HepG2 (cell line): ENCODE results near the gene TRIM5. TPM values are rescaled to one million over a fixed set of nuclear protein-coding genes. Genes with fewer than 3 reads are reported as not detected.
A peak's percentile ranks its signal among the peaks of the same experiment; 100 is the strongest.

Experiments used
- AKNA ChIP-seq: sonication (generic); formaldehyde crosslinking; IDR thresholded peaks from 2 replicates; pipeline ENCODE4 v1.4.0; 2020; ENCODE audit warnings: missing genetic modification reagents, borderline replicate concordance
- ATM ChIP-seq: fragments of 450-650 bp; IDR thresholded peaks from 2 replicates; pipeline ENCODE4 v1.7.1; 2017; ENCODE audit warnings: mild to moderate bottlenecking, borderline replicate concordance
- ERF ChIP-seq: IDR thresholded peaks from 2 replicates; pipeline ENCODE4 v1.6.1; 2018; ENCODE audit warnings: missing biosample characterization, missing genetic modification reagents
- GFI1 ChIP-seq: sonication (generic); formaldehyde crosslinking; IDR thresholded peaks from 2 replicates; pipeline ENCODE4 v1.5.0; 2020; ENCODE audit warnings: missing genetic modification reagents, mild to moderate bottlenecking, borderline replicate concordance
- HNF1B ChIP-seq: sonication (generic); formaldehyde crosslinking; IDR thresholded peaks from 2 replicates; pipeline ENCODE4 v1.5.1; 2020; ENCODE audit warnings: mild to moderate bottlenecking, moderate library complexity, missing genetic modification reagents
- HOMEZ ChIP-seq: IDR thresholded peaks from 2 replicates; pipeline ENCODE4 v1.6.1; 2016; ENCODE audit warnings: low read depth
- LRRFIP1 ChIP-seq: sonication (generic); formaldehyde crosslinking; conservative IDR thresholded peaks from 2 replicates; pipeline ENCODE4 v1.4.0; 2020; ENCODE audit warnings: missing genetic modification reagents
- MTA1 ChIP-seq: sonication (generic); formaldehyde crosslinking; IDR thresholded peaks from 2 replicates; pipeline ENCODE4 v1.4.0; 2020; ENCODE audit warnings: missing genetic modification reagents, mild to moderate bottlenecking, borderline replicate concordance
- POLR2A ChIP-seq, 2 experiments: IDR thresholded peaks; 2 replicates each; pipeline ENCODE4 v1.6.1; 2011; ENCODE audit warnings: low read depth in 2 of 2, low read length in 2 of 2, mild to moderate bottlenecking in 1 of 2, moderate library complexity in 1 of 2; ENCODE audit not compliant: insufficient read depth in 1 of 2
- RFX5 ChIP-seq: IDR thresholded peaks from 2 replicates; pipeline ENCODE4 v1.6.1; 2011; ENCODE audit warnings: low read depth, low read length, improper control_type of control experiment
- SSRP1 ChIP-seq: IDR thresholded peaks from 2 replicates; pipeline ENCODE4 v1.6.1; 2016; ENCODE audit warnings: control low read depth
- TRIM22 ChIP-seq: fragments of 450-650 bp; IDR thresholded peaks from 2 replicates; pipeline ENCODE4 v1.6.1; 2017
- ZFYVE20 ChIP-seq: sonication (generic); formaldehyde crosslinking; IDR thresholded peaks from 2 replicates; pipeline ENCODE4 v1.8.0; 2023; ENCODE audit warnings: low read depth, mild to moderate bottlenecking, moderate library complexity, missing genetic modification reagents, borderline replicate concordance
- ZNF30 ChIP-seq: sonication (generic); formaldehyde crosslinking; IDR thresholded peaks from 2 replicates; pipeline ENCODE4 v1.5.0; 2020; ENCODE audit warnings: mild to moderate bottlenecking, missing genetic modification reagents
- ZNF674 ChIP-seq: sonication (generic); formaldehyde crosslinking; IDR thresholded peaks from 2 replicates; pipeline ENCODE4 v1.5.0; 2020; ENCODE audit warnings: low read depth, mild to moderate bottlenecking, missing genetic modification reagents
- ZNF816 ChIP-seq: sonication (generic); formaldehyde crosslinking; IDR thresholded peaks from 2 replicates; pipeline ENCODE4 v1.8.0; 2022; ENCODE audit warnings: missing genetic modification reagents, mild to moderate bottlenecking, borderline replicate concordance
- ZZZ3 ChIP-seq: sonication (generic); formaldehyde crosslinking; IDR thresholded peaks from 2 replicates; pipeline ENCODE4 v1.4.0; 2020; ENCODE audit warnings: missing genetic modification reagents, mild to moderate bottlenecking, borderline replicate concordance
- polyA plus RNA-seq, 8 experiments: library from polyadenylated mRNA; depleted of rRNA in 3 of 8; stranded (reverse) in 7 of 8; unstranded in 1 of 8; fragments of >200 nt; fragmentation: Illumina TruSeq in 4 of 8; extraction: Trizol in 4 of 8; gene quantifications; 2 replicates each; pipeline versions ENCODE4 v1.2.1 to v1.2.3, GENCODE V29; 2011 to 2016; ENCODE audit warnings: low read depth in 4 of 8, missing spikeins in 1 of 8, mixed read lengths in 1 of 8; ENCODE audit not compliant: insufficient read depth in 1 of 8
- total RNA-seq, 5 experiments: library from RNA; depleted of rRNA; stranded (reverse); fragments of >200 nt; fragmentation: Illumina TruSeq; extraction: Trizol; gene quantifications; 2 replicates each; pipeline ENCODE4 v1.2.3, GENCODE V29; 2016; ENCODE audit warnings: low read depth in 1 of 5

The TRIM5 gene
- total and polyA plus RNA-seq, 2 of the 13 experiments (the other 11 are each of a cell fraction or from before 2014, with no cell fraction given), result 7.8 to 13.1 TPM

GRCh38 chr11:5684646-5685362 lies at the start of gene TRIM5 (continued):
- TF ChIP-seq ZFYVE20, result no peak
- TF ChIP-seq ZNF30 (CRISPR knock-in tag), result no peak
- TF ChIP-seq RFX5, result peak; percentile 65; the same call in 1 of the 2 replicates
- TF ChIP-seq LRRFIP1, result no peak
- TF ChIP-seq POLR2A (IDR thresholded peaks at IDR 0.05; ENCODE audit: insufficient read depth in 1 of 2, low read depth in 2 of 2, low read length in 2 of 2), result peak; percentile 73 to 74; a peak in 3 of 4 replicates
- no peak for TF ChIP-seq ZNF674 (CRISPR knock-in tag)
- no peak for TF ChIP-seq AKNA (CRISPR knock-in tag)
- no peak for TF ChIP-seq MTA1 (CRISPR knock-in tag)
- TF ChIP-seq HNF1B (CRISPR knock-in tag), result 0 out of 2 replicates have a peak, but pooled peaks have one; percentile 61
- TF ChIP-seq HOMEZ (CRISPR knock-in tag), result no peak; the same call in 1 of the 2 replicates
- no peak for TF ChIP-seq SSRP1 (CRISPR knock-in tag)
- 0 out of 2 replicates have a peak, but pooled peaks have one; percentile 46 for TF ChIP-seq ERF (CRISPR knock-in tag)
- no peak for TF ChIP-seq GFI1
- TF ChIP-seq TRIM22, result no peak
- no peak for TF ChIP-seq ATM
- TF ChIP-seq ZZZ3 (CRISPR knock-in tag), result no peak
- peak; percentile 60; the same call in 1 of the 2 replicates for TF ChIP-seq ZNF816 (CRISPR knock-in tag)
